ENCODE results near the gene AIRE.
"Not testable (repeated sequence)": the region's sequence is repeated elsewhere in the genome, so short reads cannot be mapped to it uniquely, and the experiment has no call there.

AIRE gene

DNA sequence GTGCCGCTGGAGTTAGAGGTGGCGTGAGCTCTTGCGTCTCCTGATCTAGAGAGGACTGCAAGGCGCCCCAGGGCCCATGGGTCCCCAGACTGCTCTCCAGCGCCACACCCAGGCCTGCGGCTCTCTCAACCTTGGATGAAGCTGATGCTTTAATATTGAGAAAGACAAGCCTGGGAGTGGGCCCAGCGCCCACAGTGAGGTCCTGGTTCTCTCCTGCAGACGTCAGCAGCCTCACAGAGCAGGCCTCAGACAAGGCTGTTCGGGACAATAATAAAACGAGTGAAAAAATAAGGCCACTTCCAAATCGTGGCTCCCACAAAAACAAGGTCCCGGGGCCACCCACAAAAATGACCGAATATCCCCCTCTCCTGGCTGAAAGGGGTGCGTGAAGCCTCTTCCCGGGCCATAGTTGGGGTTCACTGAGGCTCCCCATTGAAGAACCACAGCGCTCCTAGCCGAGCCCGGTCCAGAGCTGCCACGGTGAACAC, 18.0 kb upstream of the AIRE start:
- no peak for DNase-seq

DNA sequence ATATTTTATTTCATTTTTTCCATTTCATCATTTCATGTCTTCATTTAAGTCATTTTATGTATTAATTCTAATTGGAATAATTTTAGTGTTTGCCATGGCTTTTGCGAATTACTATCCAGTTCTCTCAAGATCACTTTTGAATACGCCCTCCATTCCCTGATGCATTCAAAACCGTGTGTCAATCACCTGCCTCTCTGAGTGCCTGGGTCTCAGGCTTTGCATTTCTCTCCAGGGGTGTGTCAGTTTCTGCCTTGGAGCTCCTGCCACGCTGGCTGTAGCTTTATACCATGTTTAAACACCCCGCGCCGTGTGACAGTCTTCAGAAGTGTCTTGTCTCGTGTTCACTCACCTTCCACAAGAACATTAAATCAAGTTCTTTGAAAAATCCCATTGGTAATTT, 16.6 kb upstream of the AIRE start:
- DNase-seq = no peak

DNA sequence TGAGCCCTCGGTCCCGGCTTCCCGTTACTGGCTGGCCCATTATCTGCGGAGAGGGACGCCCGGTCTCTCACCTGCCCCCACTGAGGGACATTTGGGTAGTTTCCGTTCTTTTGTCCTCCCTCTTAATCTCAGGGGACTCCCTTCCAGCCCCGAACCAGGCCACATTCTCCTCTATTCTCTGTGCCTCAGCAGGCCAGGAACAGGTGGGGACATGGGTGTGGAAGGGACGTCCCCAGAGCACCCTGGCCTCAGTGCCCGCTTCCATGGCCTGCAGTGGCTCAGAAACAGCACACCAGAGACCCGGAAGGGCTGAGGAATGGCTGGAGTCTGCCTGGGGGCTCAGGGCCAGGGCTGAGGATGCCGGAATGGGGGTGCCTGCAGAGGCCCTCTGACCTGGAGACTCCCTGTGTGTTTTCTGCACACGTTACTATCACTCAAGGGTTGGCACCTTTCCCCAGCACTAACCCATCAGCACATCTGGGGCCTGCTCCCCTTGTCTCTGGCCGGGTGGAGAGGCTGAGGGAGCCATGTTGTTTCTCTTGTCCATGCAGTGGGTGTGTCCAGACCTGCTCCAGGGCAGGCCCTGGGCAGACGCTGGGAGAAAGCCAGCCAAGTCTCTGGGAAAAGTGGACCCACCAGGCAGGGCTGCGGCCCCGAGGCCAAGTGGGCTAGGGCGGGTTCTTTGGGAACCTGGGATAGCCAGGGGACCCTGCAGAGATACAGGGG, 14.0 kb upstream of the AIRE start:
- DNase-seq = no peak

DNA sequence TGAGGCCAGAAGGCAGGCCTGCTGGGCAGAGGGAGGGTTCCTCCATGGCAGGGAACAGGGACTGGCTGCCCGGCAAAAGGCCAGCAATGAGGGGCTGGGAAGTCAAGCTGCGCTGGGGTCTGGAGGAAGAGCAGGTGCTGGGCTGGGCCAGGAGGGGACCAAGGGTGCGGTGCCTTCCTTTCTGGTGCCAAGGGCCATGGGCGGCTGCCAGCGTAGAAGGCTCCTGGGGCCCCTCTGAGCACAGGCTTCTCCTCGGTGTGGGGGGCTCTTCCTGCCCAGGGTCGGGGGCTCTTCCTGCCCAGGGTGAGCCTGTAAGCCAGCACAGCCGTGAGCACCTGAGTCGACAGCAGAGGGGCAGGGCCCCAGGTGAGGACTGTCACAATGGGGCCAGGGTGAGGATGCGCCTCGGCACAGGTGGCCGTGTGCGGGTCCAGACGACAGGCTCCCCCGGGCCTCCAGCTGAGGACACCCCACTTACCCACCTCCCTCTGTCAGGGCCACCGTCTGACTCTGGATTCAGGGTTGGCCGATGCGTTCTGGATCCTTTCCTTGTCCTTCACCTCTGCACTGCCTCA, 13.3 kb upstream of the AIRE start:
- DNase-seq = no peak

DNA sequence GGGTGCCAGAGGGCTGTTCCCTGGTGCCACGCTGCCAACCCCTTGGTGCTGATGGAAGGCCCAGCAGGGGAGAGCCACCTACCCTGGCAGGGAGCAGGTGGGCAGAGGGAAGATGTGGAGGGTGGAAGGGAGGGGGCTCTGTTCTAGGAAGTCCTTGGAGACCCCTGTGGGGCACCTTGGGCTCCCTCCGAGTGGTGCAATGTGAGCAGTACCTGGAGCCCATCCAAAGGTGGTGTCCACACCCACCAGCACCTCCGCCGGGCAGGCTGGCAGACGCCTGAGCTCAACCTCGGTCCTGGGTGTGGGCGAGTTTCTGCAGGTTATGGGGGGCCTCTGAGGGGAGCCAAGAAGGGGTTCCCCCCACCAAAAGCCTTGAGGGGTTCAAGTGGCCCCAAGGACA, 12.6 kb upstream of the AIRE start:
- no peak for DNase-seq

DNA sequence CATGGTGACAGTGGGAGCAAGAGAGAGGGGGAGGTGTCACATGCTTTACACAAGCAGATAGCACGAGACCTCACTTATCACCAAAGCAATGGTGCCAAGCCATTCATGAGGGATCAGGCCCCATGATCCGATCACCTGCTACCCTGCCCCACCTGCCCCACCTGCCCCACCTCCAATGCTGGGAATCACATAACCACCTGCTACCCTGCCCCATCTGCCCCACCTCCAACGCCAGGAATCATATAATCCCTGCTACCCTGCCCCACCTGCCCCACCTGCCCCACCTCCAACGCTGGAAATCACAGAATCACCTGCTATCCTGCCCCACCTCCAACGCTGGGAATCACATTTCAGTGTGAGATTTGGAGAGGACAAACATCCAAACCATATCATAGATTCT, 10.6 kb upstream of the AIRE start:
- no peak for DNase-seq

DNA sequence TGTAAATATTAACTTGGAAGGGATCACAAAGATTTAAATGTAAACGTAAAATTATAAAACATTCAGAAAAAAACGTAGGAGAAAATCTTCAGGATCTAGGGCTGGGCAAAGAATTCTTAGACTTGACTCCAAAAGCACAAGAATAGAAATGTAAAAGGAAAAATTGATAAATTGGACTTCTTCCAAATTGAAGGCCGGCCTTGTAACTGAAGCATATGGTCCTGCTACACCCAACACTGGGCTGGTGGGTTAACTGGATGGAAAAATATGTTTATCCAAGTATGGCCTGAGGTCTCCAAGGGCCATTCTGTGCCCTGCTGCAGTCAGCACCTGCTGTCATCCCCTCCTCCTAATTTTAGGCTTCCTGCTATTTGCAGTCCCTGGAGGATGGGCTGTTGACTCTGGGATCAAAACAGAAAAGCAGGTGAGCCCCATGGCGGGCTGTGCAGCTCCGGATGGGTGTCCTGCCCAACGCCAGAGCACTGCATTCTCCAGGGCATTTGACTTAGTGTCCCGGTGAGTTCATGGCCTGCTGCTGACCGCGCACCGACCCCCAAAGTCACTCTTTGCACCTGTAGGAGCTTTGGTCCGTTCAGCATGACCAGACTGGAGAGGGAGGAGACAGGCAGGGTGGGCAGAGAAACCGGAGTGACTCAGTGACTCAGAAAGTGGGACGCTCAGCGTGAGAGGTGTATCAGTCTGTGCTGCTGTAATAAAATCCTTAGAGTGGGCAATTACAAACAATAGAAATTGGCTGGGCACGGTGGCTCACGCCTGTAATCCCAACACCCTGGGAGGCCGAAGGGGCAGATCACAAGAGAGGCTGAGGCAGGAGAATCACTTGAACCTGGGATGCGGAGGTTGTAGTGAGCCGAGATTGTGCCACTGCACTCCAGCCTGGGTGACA, 6.1 kb upstream of the AIRE start:
- no peak for DNase-seq

DNA sequence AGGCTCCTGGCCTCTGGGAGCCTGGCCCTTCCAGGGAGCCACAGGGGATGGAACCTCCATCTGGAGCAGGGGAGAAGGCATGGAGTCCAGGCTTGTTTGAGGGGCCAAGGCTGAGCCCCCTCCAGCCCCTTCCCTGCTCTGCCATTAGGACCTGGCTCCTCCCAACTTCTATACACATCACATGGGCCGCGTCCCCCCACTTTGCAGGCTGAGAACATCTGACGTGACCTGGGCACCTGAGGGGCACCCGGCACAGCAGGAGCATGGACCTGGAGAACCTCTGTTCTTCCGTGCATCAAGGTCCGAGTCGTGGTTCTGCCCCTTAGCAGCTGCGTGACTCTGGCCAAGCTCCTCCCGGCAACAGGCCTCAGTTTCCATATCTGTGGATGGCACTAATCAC, 3.9 kb upstream of the AIRE start:
- no peak for DNase-seq

DNA sequence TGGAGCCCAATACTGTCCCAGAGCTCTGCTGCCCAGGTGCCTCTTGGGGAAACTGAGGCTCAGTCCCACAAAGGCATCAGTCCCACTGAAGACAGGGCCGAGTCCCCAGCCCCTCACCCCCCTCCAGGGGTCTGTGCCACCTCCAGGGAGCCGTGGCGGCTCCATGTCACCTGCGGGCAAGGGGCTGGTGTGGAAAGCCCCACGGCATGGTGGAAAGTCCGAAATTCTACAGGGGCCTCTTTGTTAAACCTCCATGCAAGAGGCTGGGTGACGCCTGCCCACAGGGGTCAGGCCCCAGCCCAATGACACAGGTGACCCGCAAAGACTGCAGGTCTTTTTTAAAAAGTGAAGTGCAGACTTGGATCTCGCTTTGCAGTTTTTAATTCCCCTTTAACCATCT, 3.3 kb upstream of the AIRE start:
- no peak for DNase-seq

DNA sequence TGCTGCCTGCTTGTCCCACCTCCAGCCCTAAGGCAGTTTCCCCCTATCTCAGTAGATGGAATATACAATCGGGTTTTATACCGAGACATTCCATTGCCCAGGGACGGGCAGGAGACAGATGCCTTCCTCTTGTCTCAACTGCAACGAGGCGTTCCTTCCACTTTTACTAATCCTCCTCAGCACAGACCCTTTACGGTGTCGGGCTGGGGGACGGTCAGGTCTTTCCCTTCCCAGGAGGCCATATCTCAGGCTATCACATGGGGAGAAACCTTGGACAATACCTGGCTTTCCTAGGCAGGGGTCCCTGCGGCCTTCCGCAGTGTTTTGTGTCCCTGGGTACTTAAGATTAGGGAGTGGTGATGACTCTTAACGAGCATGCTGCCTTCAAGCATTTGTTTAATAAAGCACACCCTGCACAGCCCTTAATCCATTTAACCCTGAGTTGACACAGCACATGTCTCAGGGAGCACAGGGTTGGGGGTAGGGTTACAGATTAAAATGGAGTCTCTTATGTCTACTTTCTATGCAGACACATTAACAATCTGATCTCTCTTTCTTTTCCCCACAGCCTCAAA, 2.4 kb upstream of the AIRE start:
- DNase-seq = not testable (repeated sequence)

DNA sequence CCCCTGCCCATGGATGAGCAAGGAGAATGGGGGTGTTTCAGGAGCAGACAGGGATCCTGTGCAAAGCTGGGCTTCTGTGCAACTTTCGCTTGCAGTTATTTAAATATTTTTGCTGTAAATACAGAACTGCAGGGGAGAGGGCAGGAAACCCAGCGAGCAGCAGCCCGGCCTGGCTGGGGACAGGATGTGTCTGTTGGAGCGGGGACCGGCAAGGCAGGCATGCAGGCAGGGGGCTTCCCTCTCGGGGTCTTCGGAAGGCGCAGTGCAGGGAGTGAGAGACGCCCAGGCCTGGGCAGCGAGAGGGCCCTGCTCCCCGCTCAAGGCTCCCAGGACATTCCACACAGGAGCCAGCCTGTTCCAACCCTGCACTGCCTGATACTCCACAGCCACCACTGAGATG, 1.7 kb upstream of the AIRE start:
- DNase-seq = no peak

DNA sequence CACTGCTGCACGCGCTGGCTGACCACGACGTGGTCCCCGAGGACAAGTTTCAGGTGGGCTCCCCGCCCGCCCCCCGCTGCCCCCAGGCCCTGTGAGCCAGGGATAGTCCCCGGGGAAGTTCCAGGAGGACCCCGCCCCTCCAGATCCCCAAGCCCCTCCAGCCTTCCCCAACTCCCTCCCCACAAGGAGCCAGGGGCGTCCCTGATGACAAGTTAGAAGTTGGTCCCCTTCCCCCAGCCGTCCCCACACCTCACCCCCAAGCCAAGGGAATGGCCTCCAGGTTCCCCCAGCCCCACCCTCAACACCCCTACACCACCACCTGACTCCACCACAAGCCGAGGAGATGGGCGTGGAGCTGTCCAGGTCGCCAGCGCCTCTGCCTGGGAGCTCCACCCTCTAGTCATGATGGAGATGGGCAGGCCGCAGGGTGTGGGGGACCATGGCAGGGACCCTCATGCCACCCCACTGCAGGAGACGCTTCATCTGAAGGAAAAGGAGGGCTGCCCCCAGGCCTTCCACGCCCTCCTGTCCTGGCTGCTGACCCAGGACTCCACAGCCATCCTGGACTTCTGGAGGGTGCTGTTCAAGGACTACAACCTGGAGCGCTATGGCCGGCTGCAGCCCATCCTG, 525 bp downstream of the AIRE start:
- no peak for DNase-seq

DNA sequence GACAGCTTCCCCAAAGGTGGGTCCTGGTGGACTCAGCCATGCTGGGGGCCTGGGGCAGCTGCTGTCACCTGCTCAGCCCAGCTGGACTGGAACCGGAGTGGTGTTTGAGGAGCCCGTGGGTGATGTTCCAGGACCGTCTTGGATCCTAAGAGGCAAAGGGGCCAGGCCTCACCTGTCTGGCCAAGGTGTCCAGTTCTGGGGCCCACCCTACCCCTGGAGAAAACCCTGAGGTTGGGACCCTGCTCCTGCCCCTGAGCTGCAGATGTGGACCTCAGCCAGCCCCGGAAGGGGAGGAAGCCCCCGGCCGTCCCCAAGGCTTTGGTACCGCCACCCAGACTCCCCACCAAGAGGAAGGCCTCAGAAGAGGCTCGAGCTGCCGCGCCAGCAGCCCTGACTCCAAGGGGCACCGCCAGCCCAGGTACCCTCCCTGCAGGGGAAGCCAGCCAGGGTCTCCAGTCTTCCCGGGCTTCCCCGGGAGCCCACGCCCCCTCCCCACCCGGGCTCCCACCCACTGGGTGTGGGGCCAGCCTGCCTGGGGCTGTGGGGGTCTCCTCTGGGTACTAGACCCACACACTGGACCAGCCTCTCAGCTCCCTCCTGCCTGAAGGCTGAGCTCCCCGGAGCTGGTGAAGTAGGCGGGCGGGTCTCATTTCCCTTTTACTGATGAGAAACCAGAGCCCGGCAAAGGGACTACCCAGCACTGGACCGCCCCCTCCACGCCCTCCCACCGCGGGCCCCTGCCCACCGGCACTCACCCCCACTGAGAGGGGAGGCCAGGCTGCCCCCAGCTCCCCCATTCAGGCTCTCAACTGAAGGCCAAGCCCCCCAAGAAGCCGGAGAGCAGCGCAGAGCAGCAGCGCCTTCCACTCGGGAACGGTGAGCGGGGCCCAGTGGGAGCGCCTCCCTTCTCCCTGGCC, 1.3 kb downstream of the AIRE start:
- no peak for DNase-seq

DNA sequence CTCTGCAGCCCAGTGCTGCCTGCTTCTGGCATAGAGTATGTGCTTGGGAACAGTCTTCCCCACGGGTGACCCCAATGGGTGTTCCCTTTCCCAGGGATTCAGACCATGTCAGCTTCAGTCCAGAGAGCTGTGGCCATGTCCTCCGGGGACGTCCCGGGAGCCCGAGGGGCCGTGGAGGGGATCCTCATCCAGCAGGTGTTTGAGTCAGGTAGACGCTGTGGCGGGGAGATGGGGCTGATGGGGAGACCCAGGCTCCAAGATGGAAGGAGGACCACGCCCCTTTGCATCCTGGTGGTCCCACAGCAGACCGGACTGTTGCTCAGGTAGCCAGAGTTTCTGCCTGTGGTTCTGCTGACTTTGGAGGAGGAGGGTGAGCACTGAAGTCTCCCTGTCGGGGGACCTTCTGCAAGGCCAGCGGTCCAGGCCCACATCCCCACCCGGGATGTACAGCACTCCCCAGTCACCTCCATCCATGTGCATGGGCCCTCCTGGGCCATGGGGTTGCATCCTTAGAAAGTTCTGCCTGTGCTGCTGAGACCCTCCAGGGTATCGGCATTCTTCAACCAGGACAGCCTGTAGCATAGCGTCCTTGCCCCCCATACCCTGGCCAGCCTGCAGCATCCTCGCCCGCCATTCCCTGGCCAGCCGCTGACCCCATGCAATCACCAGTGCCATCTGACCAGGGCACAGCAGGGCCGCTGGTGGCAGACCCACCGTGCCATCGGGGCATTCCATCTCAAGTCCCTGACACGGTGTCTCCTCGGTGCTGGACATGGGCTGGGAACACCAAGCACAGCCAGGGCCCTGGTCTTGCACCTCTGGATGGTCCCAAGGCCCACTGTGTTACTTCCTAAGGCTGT, 2.8 kb downstream of the AIRE start:
- DNase-seq = no peak

DNA sequence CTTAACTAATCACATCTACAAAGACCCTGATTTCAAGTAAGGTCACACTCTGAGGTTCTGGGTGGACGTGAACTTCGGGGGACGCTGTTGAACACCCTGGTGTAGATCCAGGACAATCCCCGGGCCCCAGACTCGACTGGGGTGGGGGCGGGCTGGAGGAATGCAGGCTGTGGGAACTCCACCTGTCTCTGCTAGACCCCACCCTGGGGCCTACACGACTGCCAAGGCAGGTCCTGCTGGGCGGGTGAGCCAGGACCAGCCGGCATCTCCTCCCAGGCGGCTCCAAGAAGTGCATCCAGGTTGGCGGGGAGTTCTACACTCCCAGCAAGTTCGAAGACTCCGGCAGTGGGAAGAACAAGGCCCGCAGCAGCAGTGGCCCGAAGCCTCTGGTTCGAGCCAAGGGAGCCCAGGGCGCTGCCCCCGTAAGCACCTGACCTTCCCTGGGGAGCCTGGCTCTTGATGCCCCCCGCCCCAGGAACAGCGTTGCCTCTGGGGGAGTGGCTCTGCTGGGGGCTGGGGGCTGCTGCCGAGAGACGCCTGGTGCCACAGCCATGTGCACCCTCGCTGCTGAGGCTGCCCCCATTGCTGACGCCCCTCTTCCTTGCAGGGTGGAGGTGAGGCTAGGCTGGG, 3.8 kb downstream of the AIRE start:
- DNase-seq = no peak

DNA sequence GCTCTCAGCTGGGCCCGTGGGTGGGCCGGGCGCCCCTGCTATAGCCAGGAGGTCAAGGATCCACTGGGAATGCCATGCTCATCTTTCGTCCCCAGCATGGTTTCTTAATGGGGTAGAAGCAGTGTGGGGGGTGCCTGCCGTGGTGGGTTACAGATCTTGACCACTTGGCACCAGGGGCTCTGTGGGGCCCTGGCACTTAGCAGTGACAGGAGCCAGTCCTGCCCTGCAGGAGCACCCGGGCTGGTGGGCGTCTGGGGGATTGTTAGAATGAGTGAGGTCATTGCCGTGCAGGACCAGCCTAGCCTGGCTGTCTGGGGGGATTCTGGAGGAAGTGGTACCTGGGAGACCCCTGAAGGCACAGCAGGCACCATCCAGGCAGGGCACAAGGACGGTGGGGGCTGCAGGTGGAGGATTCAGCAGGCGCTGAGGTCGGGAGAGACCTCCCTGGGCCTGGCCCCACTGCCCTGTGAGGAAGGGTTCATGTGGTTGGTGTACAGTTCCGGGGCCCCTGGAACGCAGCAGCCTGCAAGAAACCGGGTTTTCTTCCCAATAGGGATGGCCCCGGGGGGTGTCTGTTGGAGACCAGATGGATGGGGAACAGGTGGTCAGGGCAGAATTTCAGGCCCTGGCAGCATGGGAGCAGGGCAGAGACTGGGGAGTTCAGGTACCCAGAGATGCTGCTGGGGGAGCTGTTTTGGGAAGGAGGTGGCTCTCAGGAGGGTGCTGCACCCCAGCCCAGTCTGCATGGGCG, 4.8 kb downstream of the AIRE start:
- no peak for DNase-seq

DNA sequence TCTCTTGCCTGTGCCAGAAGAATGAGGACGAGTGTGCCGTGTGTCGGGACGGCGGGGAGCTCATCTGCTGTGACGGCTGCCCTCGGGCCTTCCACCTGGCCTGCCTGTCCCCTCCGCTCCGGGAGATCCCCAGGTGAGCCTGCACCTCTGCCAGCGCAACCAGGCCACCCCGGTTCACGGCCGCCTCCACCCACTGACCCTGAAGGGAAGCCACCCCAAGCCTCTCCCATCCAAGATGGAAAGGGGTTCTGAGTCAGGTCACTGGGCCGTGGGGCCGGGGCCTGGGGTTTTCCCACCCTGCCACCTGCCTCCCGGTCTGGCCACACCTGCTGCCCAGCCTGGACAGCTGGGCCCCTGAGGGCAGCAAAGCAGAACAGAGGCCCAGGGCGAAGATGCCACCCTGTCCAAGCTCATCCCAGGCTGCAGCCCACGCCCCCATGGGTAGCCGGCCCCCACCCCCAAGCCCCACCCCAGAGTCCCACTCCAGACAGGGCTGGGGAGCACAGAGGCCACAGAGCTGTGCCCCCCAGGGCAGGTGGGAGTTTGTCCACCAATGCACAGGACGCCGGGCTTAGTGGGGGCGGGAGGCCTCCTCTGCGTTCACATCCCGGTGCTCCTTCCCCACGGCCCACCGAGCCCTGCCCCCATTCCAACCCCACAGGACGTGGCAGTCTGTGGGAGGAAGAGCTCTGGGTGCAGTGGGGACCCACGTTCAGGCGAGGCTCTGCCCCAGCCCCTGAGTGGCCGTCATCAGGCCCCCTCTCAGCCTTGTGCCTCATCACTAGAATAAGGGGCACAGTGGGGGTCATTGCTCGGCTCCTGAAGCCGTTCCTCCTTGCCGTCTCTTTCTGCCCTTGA, 5.6 kb downstream of the AIRE start:
- no peak for DNase-seq

Measured in hippocampal formation (tissue), 2 donors.